Progenitor cell of endocrine pancreas (in vitro differentiated cells): ENCODE results near the gene FGFR2. TPM values are rescaled to one million over a fixed set of nuclear protein-coding genes. Genes with fewer than 3 reads are reported as not detected.

Experiments used
- DNase-seq: peaks from one replicate; pipeline ENCODE4 v3.0.0; 2021; ENCODE audit warnings: low spot score; ENCODE audit not compliant: unreplicated experiment
- H3K27ac Mint-ChIP-seq: 2 replicates; pipeline ENCODE4 v1.8.0; 2021; ENCODE audit warnings: mild to moderate bottlenecking, moderate library complexity, mixed read lengths
- H3K27me3 Mint-ChIP-seq: 2 replicates; pipeline ENCODE4 v1.8.0; 2021; ENCODE audit warnings: mixed read lengths
- H3K36me3 Mint-ChIP-seq: 2 replicates; pipeline ENCODE4 v1.8.0; 2022; ENCODE audit warnings: mixed read lengths; ENCODE audit not compliant: insufficient read depth
- H3K4me1 Mint-ChIP-seq: 2 replicates; pipeline ENCODE4 v1.8.0; 2021; ENCODE audit warnings: low read depth, mixed read lengths
- H3K4me3 Mint-ChIP-seq: 2 replicates; pipeline ENCODE4 v1.8.0; 2021; ENCODE audit warnings: low read depth, mild to moderate bottlenecking, moderate library complexity, mixed read lengths
- H3K9me3 Mint-ChIP-seq: 2 replicates; pipeline ENCODE4 v1.8.0; 2021; ENCODE audit warnings: low read depth, mixed read lengths
- total RNA-seq: library from RNA; stranded (reverse); gene quantifications from 2 replicates; pipeline ENCODE4 v1.2.1, GENCODE V29; 2021
- TF ChIP-seq, protein P1 (sequence below): fragments of 200-600 bp; sonication (generic); IDR thresholded peaks from one replicate; pipeline ENCODE4 v1.5.0; 2021; ENCODE audit warnings: antibody characterized with exemption, mild to moderate bottlenecking; ENCODE audit not compliant: unreplicated experiment

The FGFR2 gene
- total RNA-seq, 1 donor from 2014 or later: 146 TPM

DNA sequence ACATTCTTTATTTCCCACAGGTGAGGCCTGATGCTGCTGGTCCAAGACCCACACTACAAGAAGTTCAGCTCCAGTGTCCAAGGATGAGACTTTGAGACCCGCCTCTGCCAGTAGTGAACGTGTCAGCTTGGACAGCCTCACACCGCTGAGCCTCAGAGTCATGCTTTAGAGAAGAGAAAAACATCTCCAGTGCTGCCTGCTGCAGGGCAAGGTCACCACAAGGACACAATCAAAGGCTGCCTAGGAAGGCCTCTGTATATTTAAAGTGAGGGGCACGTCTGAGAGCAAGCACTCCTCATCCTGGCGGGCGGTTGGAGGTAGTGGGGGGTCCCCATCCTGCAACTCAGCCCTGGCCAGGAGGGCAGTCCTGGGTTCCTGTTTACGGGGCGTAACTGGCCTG lies 19.3 kb downstream of the FGFR2 start:
- Mint-ChIP-seq H3K36me3 (peaks cover 20% of the 10 kb centered on the region), H3K4me3 (no peak overlapping the region), H3K27ac (peak overlapping the region; percentile 29), H3K4me1 (peaks cover 54% of the 10 kb centered on the region), H3K9me3 (no peaks in the 10 kb centered on the region), H3K27me3 (no peaks in the 10 kb centered on the region)
- no peak for DNase-seq
- TF ChIP-seq, protein P1, sequence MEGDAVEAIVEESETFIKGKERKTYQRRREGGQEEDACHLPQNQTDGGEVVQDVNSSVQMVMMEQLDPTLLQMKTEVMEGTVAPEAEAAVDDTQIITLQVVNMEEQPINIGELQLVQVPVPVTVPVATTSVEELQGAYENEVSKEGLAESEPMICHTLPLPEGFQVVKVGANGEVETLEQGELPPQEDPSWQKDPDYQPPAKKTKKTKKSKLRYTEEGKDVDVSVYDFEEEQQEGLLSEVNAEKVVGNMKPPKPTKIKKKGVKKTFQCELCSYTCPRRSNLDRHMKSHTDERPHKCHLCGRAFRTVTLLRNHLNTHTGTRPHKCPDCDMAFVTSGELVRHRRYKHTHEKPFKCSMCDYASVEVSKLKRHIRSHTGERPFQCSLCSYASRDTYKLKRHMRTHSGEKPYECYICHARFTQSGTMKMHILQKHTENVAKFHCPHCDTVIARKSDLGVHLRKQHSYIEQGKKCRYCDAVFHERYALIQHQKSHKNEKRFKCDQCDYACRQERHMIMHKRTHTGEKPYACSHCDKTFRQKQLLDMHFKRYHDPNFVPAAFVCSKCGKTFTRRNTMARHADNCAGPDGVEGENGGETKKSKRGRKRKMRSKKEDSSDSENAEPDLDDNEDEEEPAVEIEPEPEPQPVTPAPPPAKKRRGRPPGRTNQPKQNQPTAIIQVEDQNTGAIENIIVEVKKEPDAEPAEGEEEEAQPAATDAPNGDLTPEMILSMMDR: no peak

DNA sequence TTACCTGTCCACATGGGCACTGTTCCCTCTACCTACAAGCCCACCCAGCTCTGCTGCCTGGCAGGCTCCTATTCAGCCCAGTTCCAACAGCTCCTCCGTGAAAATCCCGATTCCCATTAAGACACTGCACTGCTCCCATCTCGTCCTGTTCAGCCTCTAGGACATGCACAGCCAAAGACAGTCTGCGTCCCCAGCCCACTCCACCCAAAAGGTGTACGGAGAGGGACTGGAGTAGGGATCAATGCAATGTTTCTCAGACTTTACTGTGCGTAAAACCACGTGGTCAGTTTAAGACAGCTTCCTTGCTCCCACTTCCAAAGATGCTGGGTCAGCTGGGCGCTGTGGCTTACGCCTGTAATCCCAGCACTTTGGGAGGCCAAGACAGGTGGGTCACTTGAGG lies 19.9 kb downstream of the FGFR2 start:
- Mint-ChIP-seq H3K9me3 (no peaks in the 10 kb centered on the region), H3K36me3 (peaks cover 15% of the 10 kb centered on the region), H3K27me3 (no peaks in the 10 kb centered on the region), H3K4me3 (no peak overlapping the region), H3K27ac (peak overlapping the region; percentile 21), H3K4me1 (peaks cover 56% of the 10 kb centered on the region)
- TF ChIP-seq, protein P1: no peak
- DNase-seq: no peak

DNA sequence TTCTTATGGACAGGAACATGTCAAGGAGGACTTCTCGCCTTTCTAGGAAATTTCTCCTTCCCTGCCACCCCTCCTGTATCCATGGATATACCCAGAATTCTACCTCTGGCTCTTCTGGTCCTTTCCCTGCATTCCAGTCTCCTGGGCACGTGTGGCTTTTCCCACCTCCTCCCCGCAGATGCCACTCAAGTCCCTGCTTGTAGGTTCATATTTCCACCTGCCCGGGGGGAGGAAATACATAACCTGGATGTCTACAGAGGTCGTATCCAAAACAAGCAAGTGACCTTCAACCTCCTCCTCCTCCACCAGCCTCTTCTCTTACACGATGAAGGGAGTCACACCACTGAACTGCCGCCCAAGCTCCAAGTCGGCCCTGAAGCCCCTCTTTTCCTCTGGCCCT lies 20.7 kb downstream of the FGFR2 start:
- no peaks in the 10 kb centered on the region for H3K27me3 Mint-ChIP-seq
- no peaks in the 10 kb centered on the region for H3K9me3 Mint-ChIP-seq

DNA sequence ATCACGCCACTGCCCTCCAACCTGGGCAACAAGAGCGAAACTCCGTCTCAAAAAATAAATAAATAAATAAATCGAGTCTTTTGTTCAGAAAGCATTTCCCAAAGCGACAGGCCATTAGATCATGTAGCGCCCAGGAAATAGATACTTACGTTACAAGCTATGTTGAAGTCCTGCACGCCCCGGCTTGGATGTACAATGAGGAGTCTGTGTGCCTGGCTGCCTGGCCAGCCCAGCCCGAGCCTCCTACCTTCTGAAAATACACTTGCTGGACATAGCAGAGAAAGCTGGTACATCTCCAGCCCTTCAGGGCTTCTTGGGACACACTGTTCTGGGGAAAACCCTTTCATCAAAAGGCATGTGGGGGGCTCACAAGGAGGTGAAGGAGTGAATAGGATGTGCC lies 22.1 kb downstream of the FGFR2 start:
- TF ChIP-seq, protein P1: no peak
- Mint-ChIP-seq H3K9me3 (no peaks in the 10 kb centered on the region), H3K36me3 (peaks cover 10% of the 10 kb centered on the region), H3K27ac (no peak overlapping the region), H3K4me1 (peaks cover 52% of the 10 kb centered on the region), H3K4me3 (no peak overlapping the region), H3K27me3 (no peaks in the 10 kb centered on the region)
- DNase-seq: no peak

More for the DNA sequence above, 20.7 kb downstream of the FGFR2 start:
- TF ChIP-seq, protein P1: no peak
- Mint-ChIP-seq H3K4me3 (no peak overlapping the region), H3K36me3 (peaks cover 12% of the 10 kb centered on the region), H3K27ac (peak overlapping the region; percentile 66), H3K4me1 (peaks cover 60% of the 10 kb centered on the region)
- DNase-seq: no peak

DNA sequence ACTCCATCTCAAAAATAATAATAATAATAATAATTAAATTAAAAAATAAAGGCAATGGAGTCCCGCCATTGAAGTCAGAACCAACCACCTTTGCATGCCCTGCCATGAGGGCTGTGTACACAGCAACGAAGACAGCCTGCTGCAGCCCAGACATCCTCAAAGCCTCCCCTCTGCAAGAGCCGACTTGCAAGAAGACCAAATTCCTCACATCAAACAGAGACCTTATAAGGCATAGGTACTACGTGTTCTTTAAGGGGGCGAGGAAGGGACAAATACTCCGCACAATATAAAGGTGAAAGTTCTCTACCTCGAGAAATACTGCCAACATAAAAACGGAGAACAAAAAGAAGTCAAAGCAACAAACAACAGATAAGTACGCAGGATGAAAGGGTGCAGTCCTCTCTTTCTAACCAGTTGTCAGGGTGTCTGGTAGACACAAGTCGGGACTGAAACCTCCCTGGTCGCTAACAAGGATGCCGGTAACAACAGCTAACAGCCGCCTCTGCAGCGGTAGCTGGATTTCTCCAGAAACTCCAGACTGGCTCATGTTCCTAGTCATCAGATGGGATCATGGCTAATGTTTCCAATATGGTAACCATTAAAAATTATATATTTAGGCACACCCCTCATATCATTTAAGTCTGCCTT lies 23.6 kb downstream of the FGFR2 start:
- Mint-ChIP-seq H3K27me3 (no peaks in the 10 kb centered on the region), H3K4me1 (peaks cover 46% of the 10 kb centered on the region), H3K27ac (peak overlapping the region; percentile 7), H3K4me3 (no peak overlapping the region), H3K36me3 (peaks cover 13% of the 10 kb centered on the region), H3K9me3 (no peaks in the 10 kb centered on the region)
- TF ChIP-seq, protein P1: no peak
- DNase-seq: no peak
